ENCODE data around the gene C9orf50. TPM values are rescaled to one million over a fixed set of nuclear protein-coding genes. Genes with fewer than 3 reads are reported as not detected.

Gene C9orf50
- total and polyA plus RNA-seq, 7 donors = not detected

DNA sequence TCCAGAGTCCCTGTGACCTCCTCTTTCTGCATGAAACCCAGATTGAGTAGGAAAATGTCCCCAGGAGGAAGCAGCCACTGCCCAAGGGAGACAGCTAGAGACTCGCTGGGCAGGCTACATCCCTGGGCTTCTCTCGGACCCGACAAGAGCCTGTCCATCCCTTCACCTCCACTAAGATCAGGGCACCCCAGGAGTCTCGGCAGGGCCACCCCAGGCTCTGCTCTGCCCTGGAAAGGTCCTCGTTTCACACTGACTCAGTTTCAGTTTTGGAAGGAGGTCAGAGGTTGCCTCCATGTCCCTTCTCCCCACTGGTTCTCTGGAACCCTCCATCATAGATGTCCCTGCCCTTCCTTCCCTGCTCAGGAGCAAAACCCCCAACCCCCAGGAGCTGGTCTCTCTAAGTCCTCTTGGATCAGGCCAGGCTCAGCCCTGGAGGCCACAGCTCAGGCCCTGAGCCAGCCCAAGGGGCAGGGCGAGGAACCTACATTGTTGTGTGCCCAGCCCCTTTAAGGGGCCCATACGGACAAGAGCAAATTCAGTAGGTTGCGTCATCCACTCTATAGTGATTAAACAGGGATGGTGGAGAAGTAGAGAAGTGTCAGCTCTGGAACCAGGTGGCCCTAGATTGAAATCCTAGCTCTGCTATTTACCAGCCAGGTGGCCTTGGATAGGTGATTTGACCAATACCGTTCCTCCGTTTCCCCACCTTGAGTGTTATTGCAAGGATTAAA lies 37.4 kb downstream of the C9orf50 start:
- ATAC-seq (no peak), DNase-seq (no peak)
- Histone ChIP-seq H3K27ac (no peak overlapping the region), H3K36me3 (ENCODE audit: insufficient read depth in 1 of 2, low read depth in 1 of 2) (no peaks in the 10 kb centered on the region), H3K4me1 (peaks cover 9% of the 10 kb centered on the region), H3K4me3 (no peak overlapping the region), H3K27me3 (ENCODE audit: insufficient read depth in 3 of 3, low read length in 2 of 3) (no peaks in the 10 kb centered on the region), H3K9me3 (no peaks in the 10 kb centered on the region)
- 76 to 86% (median 85%) methylated on average over 10 of the region's 10 CpGs for WGBS, 3 donors
- intact Hi-C loops (cut with DNase I) = no loop called here
- TF ChIP-seq, protein P1, sequence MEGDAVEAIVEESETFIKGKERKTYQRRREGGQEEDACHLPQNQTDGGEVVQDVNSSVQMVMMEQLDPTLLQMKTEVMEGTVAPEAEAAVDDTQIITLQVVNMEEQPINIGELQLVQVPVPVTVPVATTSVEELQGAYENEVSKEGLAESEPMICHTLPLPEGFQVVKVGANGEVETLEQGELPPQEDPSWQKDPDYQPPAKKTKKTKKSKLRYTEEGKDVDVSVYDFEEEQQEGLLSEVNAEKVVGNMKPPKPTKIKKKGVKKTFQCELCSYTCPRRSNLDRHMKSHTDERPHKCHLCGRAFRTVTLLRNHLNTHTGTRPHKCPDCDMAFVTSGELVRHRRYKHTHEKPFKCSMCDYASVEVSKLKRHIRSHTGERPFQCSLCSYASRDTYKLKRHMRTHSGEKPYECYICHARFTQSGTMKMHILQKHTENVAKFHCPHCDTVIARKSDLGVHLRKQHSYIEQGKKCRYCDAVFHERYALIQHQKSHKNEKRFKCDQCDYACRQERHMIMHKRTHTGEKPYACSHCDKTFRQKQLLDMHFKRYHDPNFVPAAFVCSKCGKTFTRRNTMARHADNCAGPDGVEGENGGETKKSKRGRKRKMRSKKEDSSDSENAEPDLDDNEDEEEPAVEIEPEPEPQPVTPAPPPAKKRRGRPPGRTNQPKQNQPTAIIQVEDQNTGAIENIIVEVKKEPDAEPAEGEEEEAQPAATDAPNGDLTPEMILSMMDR (IDR thresholded peaks at IDR 0.05) = no peak

DNA sequence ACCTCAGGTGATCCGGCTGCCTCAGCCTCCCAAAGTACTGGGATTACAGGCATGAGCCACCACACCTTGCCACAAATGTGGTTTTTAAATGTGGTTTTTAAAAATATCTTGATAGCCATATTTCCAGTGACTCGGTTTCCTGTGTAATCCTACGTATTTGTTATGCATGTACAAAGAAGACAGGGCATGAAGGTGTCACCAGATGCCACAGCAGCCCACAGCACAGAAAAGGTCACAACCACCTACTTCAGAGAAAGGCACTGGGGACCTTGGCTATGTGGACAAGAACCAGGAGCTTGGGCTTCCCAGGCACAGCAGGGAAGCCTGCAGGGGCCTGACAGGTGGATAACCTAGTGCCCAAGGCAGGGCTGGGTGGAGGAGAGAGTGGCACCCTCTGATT lies 38.0 kb downstream of the C9orf50 start:
- H3K4me1 ChIP-seq = peaks cover 9% of the 10 kb centered on the region
- H3K27me3 ChIP-seq (ENCODE audit: insufficient read depth in 3 of 3, low read length in 2 of 3) = no peaks in the 10 kb centered on the region
- TF ChIP-seq, protein P1 (IDR thresholded peaks at IDR 0.05) = no peak
- H3K9me3 ChIP-seq = no peaks in the 10 kb centered on the region
- H3K4me3 ChIP-seq = no peak overlapping the region
- DNase-seq (no peak), ATAC-seq (no peak)
- H3K27ac ChIP-seq = no peak overlapping the region
- intact Hi-C loops (cut with DNase I) = no loop called here
- 88 to 90% (median 89%) methylated on average over 3 of the region's 3 CpGs for WGBS, 3 donors
- no peaks in the 10 kb centered on the region for H3K36me3 ChIP-seq (ENCODE audit: insufficient read depth in 1 of 2, low read depth in 1 of 2)

- H3K27ac ChIP-seq = no peak overlapping the region
- WGBS, 3 donors = 68 to 71% (median 68%) methylated on average over 4 of the region's 4 CpGs
- H3K9me3 ChIP-seq = no peaks in the 10 kb centered on the region
- no peaks in the 10 kb centered on the region for H3K36me3 ChIP-seq (ENCODE audit: insufficient read depth in 1 of 2, low read depth in 1 of 2)
- H3K27me3 ChIP-seq (ENCODE audit: insufficient read depth in 3 of 3, low read length in 2 of 3) = no peaks in the 10 kb centered on the region
- no peak for DNase-seq
- intact Hi-C loops (cut with DNase I) = no loop called here
- TF ChIP-seq, protein P1 (IDR thresholded peaks at IDR 0.05) = no peak
- no peak overlapping the region for H3K4me3 ChIP-seq
- peaks cover 4% of the 10 kb centered on the region for H3K4me1 ChIP-seq
- no peak for ATAC-seq
Observed at GRCh38 chr9:129581505-129582189, 39.3 kb downstream of the C9orf50 start.

DNA sequence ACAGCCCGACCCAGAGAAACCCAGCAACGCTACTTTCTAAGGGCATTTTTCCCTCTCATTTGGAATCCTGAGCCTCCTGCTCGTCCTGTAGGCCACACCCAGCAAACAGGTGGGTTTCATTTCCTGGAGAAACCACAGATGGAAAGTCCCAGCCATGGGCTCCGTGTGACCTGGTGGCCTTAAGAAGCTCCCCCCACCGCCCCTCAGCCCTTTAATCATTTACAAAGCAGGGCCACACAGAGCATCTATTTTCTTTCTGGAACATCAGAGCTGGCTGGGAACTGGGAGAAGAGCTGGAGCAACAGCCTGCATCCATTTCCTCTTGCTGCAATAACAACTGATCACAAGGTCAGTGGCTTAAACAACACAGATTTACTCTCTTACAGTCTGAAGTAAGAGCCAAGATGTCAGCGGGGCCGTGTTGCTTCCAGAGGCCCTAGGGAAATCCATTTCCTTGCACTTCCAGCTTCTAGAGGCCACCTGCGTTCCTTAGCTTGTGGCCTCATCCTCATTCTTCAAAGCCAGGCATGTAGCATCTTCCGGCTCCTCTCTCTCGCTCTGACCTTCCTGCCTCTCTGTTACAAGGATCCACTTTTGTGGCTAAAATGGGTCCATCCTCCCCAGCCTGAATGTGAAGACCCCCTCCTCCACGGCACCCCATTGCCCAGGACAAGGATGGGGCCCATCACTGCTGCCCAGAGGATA lies 40.5 kb downstream of the C9orf50 start:
- TF ChIP-seq, protein P1 (IDR thresholded peaks at IDR 0.05) = no peak
- WGBS, 3 donors = 82 to 87% (median 86%) methylated on average over 11 of the region's 11 CpGs
- Histone ChIP-seq H3K4me3 (no peak overlapping the region), H3K36me3 (ENCODE audit: insufficient read depth in 1 of 2, low read depth in 1 of 2) (no peaks in the 10 kb centered on the region), H3K9me3 (no peaks in the 10 kb centered on the region), H3K27me3 (ENCODE audit: insufficient read depth in 3 of 3, low read length in 2 of 3) (no peaks in the 10 kb centered on the region), H3K27ac (no peak overlapping the region), H3K4me1 (peaks cover 4% of the 10 kb centered on the region)
- no peak for DNase-seq
- ATAC-seq = no peak
- intact Hi-C loops (cut with DNase I) = no loop called here
